ENCODE measurements around the gene SLC6A2. TPM values are rescaled to one million over a fixed set of nuclear protein-coding genes. Genes with fewer than 3 reads are reported as not detected.
"Not testable (repeated sequence)": the region's sequence is repeated elsewhere in the genome, so short reads cannot be mapped to it uniquely, and the experiment has no call there.

SLC6A2 gene
- total RNA-seq, 8 experiments from 2014 or later = 0.05 to 1.3 (median 0.25) TPM; not detected in 1

DNA sequence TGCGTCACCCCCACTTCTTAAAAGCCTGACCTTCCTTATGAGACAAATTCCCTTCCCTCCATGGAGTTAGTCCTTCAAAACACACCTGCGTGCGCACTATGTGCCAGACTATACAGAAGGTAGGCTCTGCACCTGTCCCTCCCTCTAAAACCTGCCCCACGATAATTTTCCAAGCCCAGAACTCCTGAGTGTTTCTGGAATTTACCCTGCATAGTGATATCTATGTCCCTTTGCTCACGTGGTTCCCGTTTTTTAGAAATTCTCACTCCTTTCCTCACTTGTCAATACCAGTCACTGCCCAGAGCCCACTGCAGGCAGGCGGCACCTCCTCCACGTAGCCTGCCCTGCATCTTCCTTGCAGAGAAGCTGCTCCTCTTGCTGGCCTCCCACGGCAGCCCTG lies 82.2 kb downstream of the SLC6A2 start:
- no peak for ATAC-seq (replicated peaks in 6 of 8)
- Histone ChIP-seq H3K27ac (no peak overlapping the region), H3K4me1 (replicated peaks in 1 of 2) (peaks cover 0 to 7% of the 10 kb centered on the region in 2 donors), H3K4me3 (no peak overlapping the region)
- WGBS, 10 experiments = 38 to 100% (median 84%) methylated on average over 1 to 9 of the region's 9 CpGs; no CpG with 5 or more reads in 1 of the 10 experiments
- in situ Hi-C loops (cut with MboI; ENCODE audit: low pct_unique_long_range_greater_than_20kb in 2 of 9, low sequenced_read_pairs in 9 of 9, unreplicated experiment in 9 of 9) = no loop called here

DNA sequence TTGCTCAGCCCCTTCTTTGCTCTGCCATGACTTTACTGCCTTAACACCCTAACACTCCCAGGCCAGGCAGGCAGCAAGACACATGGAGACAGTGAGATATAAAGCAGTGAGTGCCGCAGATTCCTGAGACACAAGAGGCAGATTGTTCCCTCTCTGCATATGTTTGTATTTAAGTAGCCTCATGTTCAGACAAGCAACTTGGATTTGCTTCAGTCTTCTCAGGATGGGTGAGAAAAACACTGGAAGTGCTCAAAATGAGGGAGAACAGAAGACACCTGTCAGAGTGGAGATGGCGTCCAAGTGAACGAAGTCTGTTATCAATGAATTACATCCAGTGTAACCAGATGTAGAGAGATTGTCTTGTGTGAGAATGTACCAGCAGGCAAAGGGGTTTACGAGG lies 90.3 kb downstream of the SLC6A2 start:
- ATAC-seq (replicated peaks in 6 of 8) = no peak
- in situ Hi-C loops (cut with MboI; ENCODE audit: low pct_unique_long_range_greater_than_20kb in 2 of 9, low sequenced_read_pairs in 9 of 9, unreplicated experiment in 9 of 9) = no loop called here
- Histone ChIP-seq H3K4me3 (no peak overlapping the region), H3K27ac (no peak overlapping the region), H3K4me1 (replicated peaks in 1 of 2) (no peaks in the 10 kb centered on the region)
- WGBS, 10 experiments = 0 to 94% (median 71%) methylated on average over 1 to 4 of the region's 4 CpGs; no CpG with 5 or more reads in 3 of the 10 experiments

DNA sequence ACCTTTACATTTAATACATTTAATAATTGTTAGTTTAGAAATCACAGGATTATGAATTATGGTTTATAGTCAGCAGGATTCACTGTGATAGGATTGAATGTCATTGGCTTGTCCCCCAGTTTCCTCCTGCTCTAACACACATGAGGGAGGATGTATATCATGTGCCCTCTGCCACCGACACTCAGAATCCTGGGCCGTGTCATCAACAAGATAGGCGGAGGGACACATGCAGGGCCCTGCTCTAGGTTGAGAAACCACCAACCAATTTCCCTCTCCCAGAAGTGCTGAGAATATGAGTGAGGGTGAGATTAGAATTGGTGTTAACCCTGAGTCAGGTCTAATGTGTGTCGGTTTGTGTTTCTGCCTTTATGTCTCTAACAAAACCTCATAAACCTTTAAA lies 92.0 kb downstream of the SLC6A2 start:
- 27 to 100% (median 80%) methylated on average over 1 to 4 of the region's 4 CpGs; no CpG with 5 or more reads in 1 of the 10 experiments for WGBS, 10 experiments
- in situ Hi-C loops (cut with MboI; ENCODE audit: low pct_unique_long_range_greater_than_20kb in 2 of 9, low sequenced_read_pairs in 9 of 9, unreplicated experiment in 9 of 9) = no loop called here
- Histone ChIP-seq H3K27ac (no peak overlapping the region), H3K4me1 (replicated peaks in 1 of 2) (no peaks in the 10 kb centered on the region), H3K4me3 (no peak overlapping the region)
- peak in 4 of 8 experiments; percentile 17 to 73 (median 54) for ATAC-seq (replicated peaks in 6 of 8)

DNA sequence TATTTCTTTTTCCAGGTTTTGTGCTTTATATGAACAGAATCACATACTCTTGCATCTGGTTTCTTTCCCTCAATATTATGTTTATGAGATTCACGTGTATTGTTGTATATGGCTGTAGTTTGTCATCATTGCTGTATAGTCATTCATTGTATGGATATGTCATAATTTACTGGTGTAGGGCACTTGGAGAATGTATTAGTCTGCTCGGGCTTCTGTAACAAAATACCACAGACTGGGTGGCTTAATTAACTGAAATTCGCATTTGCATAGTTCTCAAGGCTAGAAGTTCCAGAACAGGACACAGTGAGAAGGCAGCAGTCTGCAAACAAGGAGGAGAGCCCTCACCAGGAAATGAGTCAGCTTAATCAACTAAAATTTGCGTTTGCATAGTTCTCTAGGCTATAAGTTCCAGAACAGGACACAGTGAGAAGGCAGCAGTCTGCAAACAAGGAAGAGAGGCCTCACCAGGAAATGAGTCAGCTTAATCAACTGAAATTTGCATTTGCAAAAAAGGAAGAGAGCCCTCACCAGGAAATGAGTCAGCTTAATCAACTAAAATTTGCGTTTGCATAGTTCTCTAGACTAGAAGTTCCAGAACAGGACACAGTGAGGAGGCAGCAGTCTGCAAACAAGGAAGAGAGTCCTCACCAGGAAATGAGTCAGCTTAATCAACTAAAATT lies 96.8 kb downstream of the SLC6A2 start:
- H3K27ac ChIP-seq; H3K4me1 ChIP-seq (replicated peaks in 1 of 2); in situ Hi-C loops (cut with MboI; ENCODE audit: low pct_unique_long_range_greater_than_20kb in 2 of 9, low sequenced_read_pairs in 9 of 9, unreplicated experiment in 9 of 9); H3K4me3 ChIP-seq: not testable (repeated sequence)
- peak in 2 of 8 experiments; percentile 25 to 38 for ATAC-seq (replicated peaks in 6 of 8)
- 0 to 100% (median 56%) methylated on average over 1 to 5 of the region's 5 CpGs; no CpG with 5 or more reads in 1 of the 10 experiments for WGBS, 10 experiments

DNA sequence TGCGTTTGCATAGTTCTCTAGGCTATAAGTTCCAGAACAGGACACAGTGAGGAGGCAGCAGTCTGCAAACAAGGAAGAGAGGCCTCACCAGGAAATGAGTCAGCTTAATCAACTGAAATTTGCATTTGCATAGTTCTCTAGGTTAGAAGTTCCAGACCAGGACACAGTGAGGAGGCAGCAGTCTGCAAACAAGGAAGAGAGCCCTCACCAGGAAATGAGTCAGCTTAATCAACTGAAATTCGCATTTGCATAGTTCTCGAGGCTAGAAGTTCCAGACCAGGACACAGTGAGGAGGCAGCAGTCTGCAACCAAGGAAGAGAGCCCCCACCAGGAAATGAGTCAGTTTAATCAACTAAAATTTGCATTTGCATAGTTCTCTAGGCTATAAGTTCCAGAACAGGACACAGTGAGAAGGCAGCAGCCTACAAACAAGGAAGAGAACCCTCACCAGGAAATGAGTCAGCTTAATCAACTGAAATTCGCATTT lies 97.4 kb downstream of the SLC6A2 start:
- 0 to 100% (median 56%) methylated on average over 1 to 3 of the region's 4 CpGs; no CpG with 5 or more reads in 4 of the 10 experiments for WGBS, 10 experiments
- ATAC-seq (replicated peaks in 6 of 8); in situ Hi-C loops (cut with MboI; ENCODE audit: low pct_unique_long_range_greater_than_20kb in 2 of 9, low sequenced_read_pairs in 9 of 9, unreplicated experiment in 9 of 9); H3K27ac ChIP-seq; H3K4me3 ChIP-seq; H3K4me1 ChIP-seq (replicated peaks in 1 of 2): not testable (repeated sequence)

Other genes with a start within 250 kb of the SLC6A2 start
- gene MMP2, start 176.8 kb upstream of the SLC6A2 start, total RNA-seq = 100 to 1,000 TPM in 4 of 8 experiments, 10 to 100 TPM in 3, 1 to 10 TPM in 1; 7.4 to 741 (median 94.4) TPM
- gene LPCAT2, start 146.9 kb upstream of the SLC6A2 start, total RNA-seq = 10 to 100 TPM in 1 of 8 experiments, 1 to 10 TPM in 6, under 1 TPM in 1; 0.92 to 16.1 (median 2.7) TPM
- gene CAPNS2, start 89.3 kb upstream of the SLC6A2 start, total RNA-seq = 1 to 10 TPM in 1 of 8 experiments, under 1 TPM in 2, not detected in 5; 0.41 to 2.5 (median 0.66) TPM
- 10 to 100 TPM in 1 of 8 experiments, 1 to 10 TPM in 1, under 1 TPM in 2, not detected in 4; 0.14 to 19.9 (median 2.3) TPM for gene CES1, start 177.1 kb downstream of the SLC6A2 start, total RNA-seq
- under 1 TPM in 5 of 8 experiments, not detected in 3; 0.05 to 0.47 (median 0.20) TPM for gene CES5A, start 219.4 kb downstream of the SLC6A2 start, total RNA-seq

Data from motor neuron (in vitro differentiated cells).